ENCODE data around the gene TMEM88. TPM values are rescaled to one million over a fixed set of nuclear protein-coding genes. Genes with fewer than 3 reads are reported as not detected.

Gene TMEM88
- total RNA-seq, 6 donors from 2014 or later = 1.6 to 16.1 (median 9.3) TPM; not detected in 1

GRCh38 chr17:7832431-7832830, 22.4 kb upstream of the TMEM88 start:
- Histone ChIP-seq H3K36me3 (no peaks in the 10 kb centered on the region), H3K4me3 (no peak overlapping the region), H3K9me3 (no peaks in the 10 kb centered on the region), H3K27ac (no peak overlapping the region), H3K27me3 (no peaks in the 10 kb centered on the region), H3K4me1 (peaks cover 12 to 24% (median 21%) of the 10 kb centered on the region in 4 donors)
- ATAC-seq (ENCODE audit: low FRiP score in 2 of 2) = no peak
- 90 to 93% methylated on average over 10 of the region's 10 CpGs for WGBS, 2 donors
- DNase-seq = peak in 1 of 2 donors; percentile 62
- TF ChIP-seq POLR2AphosphoS5 (IDR thresholded peaks at IDR 0.05) (no peak), CTCF (IDR thresholded peaks at IDR 0.05) (no peak), EP300 (IDR thresholded peaks at IDR 0.05) (no peak), POLR2A (IDR thresholded peaks at IDR 0.05) (no peak)

- Histone ChIP-seq H3K4me1 (peaks cover 15 to 31% (median 28%) of the 10 kb centered on the region in 4 donors), H3K27ac (peak overlapping the region in 2 of 4 donors; percentile 99 to 100), H3K36me3 (no peaks in the 10 kb centered on the region), H3K4me3 (peak overlapping the region in 3 of 4 donors; percentile 54 to 86 (median 71)), H3K27me3 (no peaks in the 10 kb centered on the region), H3K9me3 (no peaks in the 10 kb centered on the region)
- DNase-seq = no peak
- WGBS, 2 donors = 50 to 53% methylated on average over 14 to 19 of the region's 19 CpGs
- no peak for TF ChIP-seq POLR2AphosphoS5 (IDR thresholded peaks at IDR 0.05)
- no peak for TF ChIP-seq POLR2A (IDR thresholded peaks at IDR 0.05)
- TF ChIP-seq EP300 (IDR thresholded peaks at IDR 0.05) = no peak
- no peak for TF ChIP-seq CTCF (IDR thresholded peaks at IDR 0.05)
- ATAC-seq (ENCODE audit: low FRiP score in 2 of 2) = no peak
These were observed 21.7 kb upstream of the TMEM88 start for GRCh38 chr17:7833011-7833794.

GRCh38 chr17:7833795-7834541, 20.9 kb upstream of the TMEM88 start, which contains the start of gene KDM6B:
KDM6B (plus strand) TSS chr17:7834217; CDS start chr17:7845555, 11,338 bp downstream.
- H3K36me3 ChIP-seq = no peaks in the 10 kb centered on the region
- peak within 1 kb of the TSS; percentile 93 to 100 (median 99) for H3K27ac ChIP-seq
- H3K9me3 ChIP-seq = no peaks in the 10 kb centered on the region
- H3K27me3 ChIP-seq = no peaks in the 10 kb centered on the region
- peaks cover 21 to 39% (median 35%) of the 10 kb centered on the region in 4 donors for H3K4me1 ChIP-seq
- 0 to 1% methylated on average over 31 to 49 of the region's 49 CpGs for WGBS, 2 donors
- peak within 1 kb of the TSS; percentile 26 to 86 (median 62) for H3K4me3 ChIP-seq
- DNase-seq (peak; percentile 95 to 98), ATAC-seq (ENCODE audit: low FRiP score in 2 of 2) (peak; percentile 80 to 86)
- TF ChIP-seq POLR2A (IDR thresholded peaks at IDR 0.05) (peak in 3 of 4 donors; percentile 39 to 47 (median 41)), CTCF (IDR thresholded peaks at IDR 0.05) (peak in 1 of 6 experiments; percentile 8), EP300 (IDR thresholded peaks at IDR 0.05) (no peak), POLR2AphosphoS5 (IDR thresholded peaks at IDR 0.05) (peak in 1 of 2 donors; percentile 32)

- Histone ChIP-seq H3K27ac (peak overlapping the region; percentile 93 to 100 (median 99)), H3K9me3 (no peaks in the 10 kb centered on the region), H3K4me1 (peaks cover 27 to 45% (median 41%) of the 10 kb centered on the region in 4 donors), H3K27me3 (no peaks in the 10 kb centered on the region), H3K4me3 (peak overlapping the region; percentile 26 to 86 (median 62)), H3K36me3 (no peaks in the 10 kb centered on the region)
- TF ChIP-seq EP300 (IDR thresholded peaks at IDR 0.05) (peak in 1 of 4 donors; percentile 50), POLR2AphosphoS5 (IDR thresholded peaks at IDR 0.05) (peak; percentile 1 to 71), POLR2A (IDR thresholded peaks at IDR 0.05) (no peak)
- peak; percentile 89 to 96 for DNase-seq
- WGBS, 2 donors = 0% methylated on average over 8 to 19 of the region's 20 CpGs
- peak; percentile 49 to 75 for ATAC-seq (ENCODE audit: low FRiP score in 2 of 2)
These were observed 20.3 kb upstream of the TMEM88 start for GRCh38 chr17:7834542-7834956.

Measured in upper lobe of left lung (tissue), 6 donors.